HG02798 (cell line): Measurements from ENCODE around the gene TMEM8B.
"Not testable (repeated sequence)": the region's sequence is repeated elsewhere in the genome, so short reads cannot be mapped to it uniquely, and the experiment has no call there.

Experiments
- ATAC-seq: cut with Tn5 transposase; IDR thresholded peaks from one replicate; pipeline ENCODE4 v1.9.1; 2021; ENCODE audit warnings: mild to moderate bottlenecking; ENCODE audit not compliant: unreplicated experiment, poor library complexity

Gene TMEM8B

GRCh38 chr9:35905051-35905781 lies 76.2 kb downstream of the TMEM8B start:
- ATAC-seq, result no peak

DNA sequence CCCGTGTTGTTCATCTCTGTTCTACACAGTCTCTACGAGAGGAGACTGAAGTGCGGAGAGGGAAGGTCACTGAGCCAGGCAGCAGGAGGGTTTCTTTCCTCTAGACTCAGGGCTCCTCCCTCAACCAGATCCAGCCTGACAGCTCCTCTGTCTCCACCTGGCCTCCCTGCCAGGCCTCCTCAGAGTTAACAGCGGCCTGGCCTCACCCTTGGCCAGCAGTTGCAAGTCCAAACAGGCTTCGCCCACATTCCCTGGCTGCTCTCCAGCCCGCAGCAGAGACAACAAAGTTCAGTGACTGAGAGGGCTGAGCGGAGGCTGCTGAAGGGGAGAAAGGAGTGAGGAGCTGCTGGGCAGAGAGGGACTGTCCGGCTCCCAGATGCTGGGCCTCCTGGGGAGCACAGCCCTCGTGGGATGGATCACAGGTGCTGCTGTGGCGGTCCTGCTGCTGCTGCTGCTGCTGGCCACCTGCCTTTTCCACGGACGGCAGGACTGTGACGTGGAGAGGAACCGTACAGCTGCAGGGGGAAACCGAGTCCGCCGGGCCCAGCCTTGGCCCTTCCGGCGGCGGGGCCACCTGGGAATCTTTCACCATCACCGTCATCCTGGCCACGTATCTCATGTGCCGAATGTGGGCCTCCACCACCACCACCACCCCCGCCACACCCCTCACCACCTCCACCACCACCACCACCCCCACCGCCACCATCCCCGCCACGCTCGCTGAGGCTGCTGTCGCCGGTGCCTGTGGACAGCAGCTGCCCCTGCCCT lies 77.1 kb downstream of the TMEM8B start, which contains the start of gene HRCT1:
Gene HRCT1 (plus strand): TSS at position 291 of the 768 bp plus-strand sequence. CDS start 86 bp downstream, at position 377.
- ATAC-seq, result no peak

GRCh38 chr9:35906923-35907699 lies 78.1 kb downstream of the TMEM8B start:
- ATAC-seq, result no peak

GRCh38 chr9:35907711-35908503 lies 78.9 kb downstream of the TMEM8B start:
- ATAC-seq, result no peak

DNA sequence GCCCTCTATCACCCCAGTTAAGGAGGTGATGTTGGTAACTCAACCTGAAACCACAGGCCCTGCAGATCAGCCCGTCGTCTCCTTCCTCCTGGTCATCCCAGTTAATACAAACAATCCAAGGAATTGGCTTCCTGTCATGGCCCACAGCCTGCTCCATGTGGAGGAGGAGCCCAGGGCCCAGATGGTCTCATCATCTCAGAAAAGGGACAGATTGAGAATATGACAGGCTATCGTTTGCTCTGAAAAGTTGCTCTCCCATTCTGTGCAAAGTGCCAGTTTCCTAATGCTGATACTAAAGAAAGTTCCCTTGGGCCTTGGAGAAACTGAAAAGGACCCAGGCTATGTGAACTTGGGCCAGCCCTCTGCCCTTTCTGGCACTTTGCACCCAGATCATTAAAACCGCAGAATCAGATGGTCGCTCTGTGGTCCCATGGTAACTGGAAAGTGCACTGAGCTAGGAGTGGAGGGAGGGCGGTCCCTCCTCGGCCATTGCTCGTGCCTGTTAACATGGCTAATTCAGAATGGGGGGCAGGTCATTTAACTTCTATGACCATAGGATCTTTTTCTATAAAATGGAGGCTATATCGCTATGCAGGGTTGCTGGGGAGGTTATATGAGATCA lies 79.6 kb downstream of the TMEM8B start:
- ATAC-seq, result no peak

DNA sequence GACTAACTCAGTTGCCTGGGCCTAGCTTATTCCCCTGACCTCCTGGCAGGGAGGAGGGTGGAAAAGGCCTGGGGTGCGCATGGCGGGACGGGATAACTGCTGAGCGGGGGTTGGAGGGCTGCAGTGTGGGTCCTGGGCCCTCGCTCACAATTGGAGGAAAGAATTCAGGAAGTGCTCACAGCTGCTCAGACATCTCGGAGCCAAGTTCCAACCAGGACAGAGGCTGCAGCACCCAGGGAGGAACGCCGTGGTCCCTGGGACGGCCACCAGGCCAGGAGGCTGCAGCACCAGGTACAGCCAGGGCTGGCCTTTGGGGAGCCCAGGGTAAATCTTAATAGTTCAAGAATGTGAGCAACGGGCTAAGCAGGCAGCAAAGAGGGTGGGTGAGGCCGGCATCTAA lies 80.2 kb downstream of the TMEM8B start, which contains the start of gene SPAAR:
Gene SPAAR (plus strand): TSS at position 217 of the 400 bp plus-strand sequence. CDS start 974 bp downstream, outside the sequence.
- no peak for ATAC-seq

- ATAC-seq, result no peak
These were observed 80.9 kb downstream of the TMEM8B start for GRCh38 chr9:35909687-35910612.

DNA sequence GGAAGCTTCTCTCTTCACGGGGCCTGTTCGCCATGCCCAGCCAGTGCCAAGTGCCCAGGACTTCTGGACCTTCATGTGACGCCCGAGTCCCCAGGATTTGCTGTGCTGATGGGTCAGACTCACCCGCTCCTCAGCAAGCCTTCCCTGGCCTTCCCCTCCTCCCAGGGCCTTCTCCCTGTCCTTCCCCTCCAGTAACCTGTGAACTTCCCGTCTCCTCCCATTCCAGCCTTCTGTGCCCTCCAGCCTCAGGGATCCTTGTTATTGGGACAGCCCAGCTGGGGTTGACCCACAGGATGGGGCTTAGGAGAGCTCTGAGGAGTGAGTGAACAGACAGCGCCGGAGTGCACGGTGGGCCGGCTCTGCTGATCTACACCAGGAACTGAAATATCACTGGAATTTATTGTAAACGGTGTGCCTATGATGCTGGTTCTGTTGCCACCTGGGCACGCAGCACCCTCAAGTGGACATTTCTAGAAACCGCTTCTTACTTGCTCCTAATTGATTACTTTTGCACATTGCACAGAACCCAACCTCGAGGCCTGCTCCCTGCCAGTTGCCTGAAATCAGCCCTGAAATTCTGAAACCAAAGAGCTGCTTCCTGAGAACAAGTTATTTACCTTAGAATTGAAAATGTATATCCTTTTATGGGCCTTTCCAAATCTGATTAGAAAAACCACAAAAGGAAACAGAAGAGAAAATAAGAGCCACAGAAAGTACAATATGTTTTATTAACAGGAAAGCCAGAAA lies 81.8 kb downstream of the TMEM8B start:
- no peak for ATAC-seq

DNA sequence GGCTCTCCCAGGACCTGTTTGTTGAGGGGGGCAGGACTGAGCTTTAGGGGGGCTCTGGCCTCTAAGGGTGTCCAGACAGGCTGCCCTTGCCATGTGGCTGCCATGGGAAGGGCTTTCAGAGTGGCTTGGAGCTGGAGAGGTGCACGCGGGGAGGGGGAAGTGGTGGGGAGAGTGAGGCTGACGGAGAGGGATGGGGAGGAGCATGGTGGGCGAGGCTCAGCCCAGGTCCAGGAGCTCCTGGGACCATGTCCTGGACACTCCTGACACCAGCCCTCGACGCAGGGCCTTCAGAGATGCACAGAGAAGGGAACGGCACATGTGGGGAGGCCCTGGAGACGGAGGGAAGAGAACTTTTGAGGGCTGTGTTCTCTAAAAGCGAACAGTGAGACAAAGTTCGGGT lies 82.7 kb downstream of the TMEM8B start:
- no peak for ATAC-seq

GRCh38 chr9:35912791-35913400 lies 83.9 kb downstream of the TMEM8B start:
- no peak for ATAC-seq

DNA sequence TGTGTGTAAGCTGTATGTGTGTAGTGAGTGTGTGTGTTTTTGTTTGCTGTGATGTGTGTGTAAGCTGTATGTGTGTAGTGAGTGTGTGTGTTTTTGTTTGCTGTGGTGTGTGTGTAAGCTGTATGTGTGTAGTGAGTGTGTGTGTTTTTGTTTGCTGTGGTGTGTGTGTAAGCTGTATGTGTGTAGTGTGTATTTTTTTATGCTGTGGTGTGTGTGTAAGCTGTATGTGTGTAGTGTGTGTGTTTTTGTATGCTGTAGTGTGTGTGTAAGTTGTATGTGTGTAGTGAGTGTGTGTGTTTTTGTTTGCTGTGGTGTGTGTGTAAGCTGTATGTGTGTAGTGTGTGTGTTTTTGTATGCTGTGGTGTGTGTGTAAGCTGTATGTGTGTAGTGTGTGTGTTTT lies 84.4 kb downstream of the TMEM8B start:
- not testable (repeated sequence) for ATAC-seq

DNA sequence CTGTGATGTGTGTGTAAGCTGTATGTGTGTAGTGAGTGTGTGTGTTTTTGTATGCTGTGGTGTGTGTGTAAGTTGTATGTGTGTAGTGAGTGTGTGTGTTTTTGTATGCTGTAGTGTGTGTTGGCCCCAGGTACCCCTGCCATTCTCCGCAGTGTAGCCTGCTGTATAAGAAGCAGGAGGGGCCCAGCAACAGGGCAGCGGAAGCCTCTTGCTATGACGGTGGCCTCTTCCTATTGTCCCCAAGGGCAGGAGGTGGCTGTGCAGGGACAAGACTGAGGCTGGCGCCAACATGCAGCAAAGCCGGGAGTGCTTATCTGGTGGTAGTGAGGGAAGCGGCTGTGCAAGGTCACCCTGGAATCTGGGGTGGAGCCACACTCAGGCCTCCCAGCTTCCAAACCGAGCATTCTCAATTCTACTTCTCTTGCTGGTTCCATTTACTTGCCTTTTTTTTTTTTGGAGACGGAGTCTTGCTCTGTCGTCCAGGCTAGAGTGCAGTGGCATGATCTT lies 85.3 kb downstream of the TMEM8B start:
- no peak for ATAC-seq
